ENCODE results near the gene S100A14. TPM values are rescaled to one million over a fixed set of nuclear protein-coding genes. Genes with fewer than 3 reads are reported as not detected.

Gene S100A14
- total RNA-seq, 3 donors from 2014 or later = 0.32 to 0.43 TPM; not detected in 1

Other genes starting within 250 kb of the S100A14 start
- gene S100A12, start 240.7 kb downstream of the S100A14 start, total RNA-seq = not detected
- gene S100A8, start 225.3 kb downstream of the S100A14 start, total RNA-seq = not detected
- not detected for gene S100A7A, start 199.8 kb downstream of the S100A14 start, total RNA-seq
- not detected for gene S100A7, start 155.7 kb downstream of the S100A14 start, total RNA-seq
- 100 to 1,000 TPM; 133 to 188 (median 134) TPM for gene S100A6, start 80.3 kb downstream of the S100A14 start, total RNA-seq
- 1 to 10 TPM in 1 of 3 donors, under 1 TPM in 2; 0.74 to 2.5 (median 0.95) TPM for gene S100A5, start 75.4 kb downstream of the S100A14 start, total RNA-seq
- 10 to 100 TPM; 19.6 to 40.3 (median 21.7) TPM for gene S100A4, start 70.5 kb downstream of the S100A14 start, total RNA-seq
- gene S100A3, start 67.1 kb downstream of the S100A14 start, total RNA-seq = not detected
- gene S100A2, start 50.5 kb downstream of the S100A14 start, total RNA-seq = 1 to 10 TPM in 1 of 3 donors, under 1 TPM in 2; 0.40 to 1.2 (median 0.76) TPM
- under 1 TPM in 2 of 3 donors, not detected in 1; 0.24 to 0.29 TPM for gene S100A16, start 3.2 kb downstream of the S100A14 start, total RNA-seq
- gene S100A13, start 11.2 kb upstream of the S100A14 start, total RNA-seq = 1 to 10 TPM; 2.0 to 4.9 (median 3.3) TPM
- gene S100A1, start 12.1 kb upstream of the S100A14 start, total RNA-seq = not detected
- gene CHTOP, start 17.7 kb upstream of the S100A14 start, total RNA-seq = 100 to 1,000 TPM; 111 to 117 (median 114) TPM
- 10 to 100 TPM; 32.1 to 36.8 (median 32.7) TPM for gene SNAPIN, start 42.4 kb upstream of the S100A14 start, total RNA-seq
- 100 to 1,000 TPM; 525 to 559 (median 531) TPM for gene ILF2, start 54.7 kb upstream of the S100A14 start, total RNA-seq
- gene NPR1, start 62.4 kb upstream of the S100A14 start, total RNA-seq = under 1 TPM; 0.16 to 0.26 (median 0.23) TPM
- gene INTS3, start 111.7 kb upstream of the S100A14 start, total RNA-seq = 10 to 100 TPM; 46.9 to 49.4 (median 48.5) TPM
- 1 to 10 TPM; 3.8 to 6.0 (median 6.0) TPM for gene SLC27A3, start 159.1 kb upstream of the S100A14 start, total RNA-seq

Data from activated T-cell treated with anti-CD3 and anti-CD28 coated beads, Interleukin-2, amount 50 U/mL, for 4 hours (primary cell).